ENCODE measurements around the gene NECTIN1. TPM values are rescaled to one million over a fixed set of nuclear protein-coding genes. Genes with fewer than 3 reads are reported as not detected.

Gene NECTIN1
- total RNA-seq, 1 donor from 2014 or later, result 19.5 TPM

- Mint-ChIP-seq H3K9me3 (no peaks in the 10 kb centered on the region), H3K4me3 (no peak overlapping the region), H3K27me3 (ENCODE audit: insufficient read depth, low read depth) (no peaks in the 10 kb centered on the region), H3K4me1 (peaks cover 88% of the 10 kb centered on the region), H3K27ac (peak overlapping the region; percentile 53), H3K36me3 (no peaks in the 10 kb centered on the region)
- H4K20me1 ChIP-seq (ENCODE audit: low read depth), result peaks cover 100% of the 10 kb centered on the region
- no peaks in the 10 kb centered on the region for H3K9me3 ChIP-seq (ENCODE audit: low read depth)
- H3F3A ChIP-seq (ENCODE audit: low read depth), result peaks cover 16% of the 10 kb centered on the region
- no peak for DNase-seq (ENCODE audit: low spot score)
- H3K27ac ChIP-seq, result no peak overlapping the region
- no peak overlapping the region for H3K9ac ChIP-seq
- H3K4me1 ChIP-seq, result peaks cover 76% of the 10 kb centered on the region
- H3K4me2 ChIP-seq, result peak overlapping the region; percentile 62
- TF ChIP-seq EZH2phosphoT487 (IDR thresholded peaks at IDR 0.05) (no peak), EZH2 (IDR thresholded peaks at IDR 0.05) (no peak)
- TF ChIP-seq, protein P1, sequence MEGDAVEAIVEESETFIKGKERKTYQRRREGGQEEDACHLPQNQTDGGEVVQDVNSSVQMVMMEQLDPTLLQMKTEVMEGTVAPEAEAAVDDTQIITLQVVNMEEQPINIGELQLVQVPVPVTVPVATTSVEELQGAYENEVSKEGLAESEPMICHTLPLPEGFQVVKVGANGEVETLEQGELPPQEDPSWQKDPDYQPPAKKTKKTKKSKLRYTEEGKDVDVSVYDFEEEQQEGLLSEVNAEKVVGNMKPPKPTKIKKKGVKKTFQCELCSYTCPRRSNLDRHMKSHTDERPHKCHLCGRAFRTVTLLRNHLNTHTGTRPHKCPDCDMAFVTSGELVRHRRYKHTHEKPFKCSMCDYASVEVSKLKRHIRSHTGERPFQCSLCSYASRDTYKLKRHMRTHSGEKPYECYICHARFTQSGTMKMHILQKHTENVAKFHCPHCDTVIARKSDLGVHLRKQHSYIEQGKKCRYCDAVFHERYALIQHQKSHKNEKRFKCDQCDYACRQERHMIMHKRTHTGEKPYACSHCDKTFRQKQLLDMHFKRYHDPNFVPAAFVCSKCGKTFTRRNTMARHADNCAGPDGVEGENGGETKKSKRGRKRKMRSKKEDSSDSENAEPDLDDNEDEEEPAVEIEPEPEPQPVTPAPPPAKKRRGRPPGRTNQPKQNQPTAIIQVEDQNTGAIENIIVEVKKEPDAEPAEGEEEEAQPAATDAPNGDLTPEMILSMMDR (IDR thresholded peaks at IDR 0.05), result no peak
- peaks cover 99% of the 10 kb centered on the region for H3K79me2 ChIP-seq (ENCODE audit: low read depth)
- no peak overlapping the region for H2AFZ ChIP-seq (replicated peaks)
- no peak overlapping the region for H3K4me3 ChIP-seq
- no peaks in the 10 kb centered on the region for H3K27me3 ChIP-seq
- H3K36me3 ChIP-seq, result no peaks in the 10 kb centered on the region
These were observed 15.5 kb downstream of the NECTIN1 start for GRCh38 chr11:119713359-119714040.

GRCh38 chr11:119712459-119713358 lies 16.3 kb downstream of the NECTIN1 start:
- Mint-ChIP-seq H3K27ac (peak overlapping the region; percentile 82), H3K27me3 (ENCODE audit: insufficient read depth, low read depth) (no peaks in the 10 kb centered on the region), H3K36me3 (no peaks in the 10 kb centered on the region), H3K4me3 (no peak overlapping the region), H3K4me1 (peaks cover 88% of the 10 kb centered on the region), H3K9me3 (no peaks in the 10 kb centered on the region)
- peaks cover 100% of the 10 kb centered on the region for H4K20me1 ChIP-seq (ENCODE audit: low read depth)
- no peaks in the 10 kb centered on the region for H3K36me3 ChIP-seq
- peak; percentile 54 for DNase-seq (ENCODE audit: low spot score)
- no peak for TF ChIP-seq EZH2phosphoT487 (IDR thresholded peaks at IDR 0.05)
- H3K4me3 ChIP-seq, result no peak overlapping the region
- H3K9ac ChIP-seq, result no peak overlapping the region
- H3K9me3 ChIP-seq (ENCODE audit: low read depth), result no peaks in the 10 kb centered on the region
- peak overlapping the region; percentile 62 for H3K4me2 ChIP-seq
- peaks cover 100% of the 10 kb centered on the region for H3K79me2 ChIP-seq (ENCODE audit: low read depth)
- no peak overlapping the region for H2AFZ ChIP-seq (replicated peaks)
- peaks cover 8% of the 10 kb centered on the region for H3F3A ChIP-seq (ENCODE audit: low read depth)
- H3K4me1 ChIP-seq, result peaks cover 69% of the 10 kb centered on the region
- H3K27me3 ChIP-seq, result no peaks in the 10 kb centered on the region
- H3K27ac ChIP-seq, result no peak overlapping the region

DNA sequence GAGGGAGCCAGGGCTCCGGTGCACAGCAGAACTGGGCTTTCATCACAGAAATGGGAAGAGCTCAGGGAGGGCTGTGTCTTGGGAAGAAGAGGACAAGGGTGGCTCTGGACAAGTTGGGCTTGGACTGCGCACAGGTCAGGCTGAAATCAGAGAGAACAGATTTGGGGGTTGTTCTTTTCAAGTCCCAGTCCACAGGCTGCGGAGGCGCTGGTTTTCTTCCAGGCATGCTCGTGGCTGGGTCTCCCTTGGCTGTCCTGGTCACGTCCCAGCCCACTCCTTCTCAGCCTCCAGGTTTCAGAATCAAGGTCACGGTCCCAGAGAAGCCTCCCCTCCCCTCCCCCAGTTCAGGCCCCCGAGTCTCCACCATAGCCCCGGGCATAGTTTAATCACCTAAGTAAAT lies 17.0 kb downstream of the NECTIN1 start:
- no peak for TF ChIP-seq EZH2 (IDR thresholded peaks at IDR 0.05)
- TF ChIP-seq EZH2phosphoT487 (IDR thresholded peaks at IDR 0.05), result no peak
- TF ChIP-seq, protein P1 (IDR thresholded peaks at IDR 0.05), result no peak
- no peaks in the 10 kb centered on the region for H3K36me3 Mint-ChIP-seq
- peak overlapping the region; percentile 82 for H3K27ac Mint-ChIP-seq
- DNase-seq (ENCODE audit: low spot score), result no peak
- H3K27me3 Mint-ChIP-seq (ENCODE audit: insufficient read depth, low read depth), result peaks cover 2% of the 10 kb centered on the region
- Histone ChIP-seq H3K4me2 (no peak overlapping the region), H3K4me1 (peaks cover 62% of the 10 kb centered on the region), H3K27me3 (no peaks in the 10 kb centered on the region), H2AFZ (replicated peaks) (no peak overlapping the region), H3K79me2 (ENCODE audit: low read depth) (peaks cover 100% of the 10 kb centered on the region), H4K20me1 (ENCODE audit: low read depth) (peaks cover 100% of the 10 kb centered on the region), H3K4me3 (no peak overlapping the region), H3F3A (ENCODE audit: low read depth) (peaks cover 3% of the 10 kb centered on the region), H3K36me3 (no peaks in the 10 kb centered on the region), H3K9me3 (ENCODE audit: low read depth) (no peaks in the 10 kb centered on the region), H3K9ac (no peak overlapping the region), H3K27ac (no peak overlapping the region)
- no peak overlapping the region for H3K4me3 Mint-ChIP-seq
- H3K9me3 Mint-ChIP-seq, result no peaks in the 10 kb centered on the region
- peaks cover 87% of the 10 kb centered on the region for H3K4me1 Mint-ChIP-seq

All from neural progenitor cell (in vitro differentiated cells).